PC-9 (cell line): ENCODE data around the gene FCHO2. TPM values are rescaled to one million over a fixed set of nuclear protein-coding genes. Genes with fewer than 3 reads are reported as not detected.

Experiments
- BruUV-seq: library from RNA; stranded (reverse); fragments of 400-500 nt; replicated peaks from 2 replicates; lab custom pipeline; 2021; lab: Mats Ljungman, UMichigan
- CTCF ChIA-PET: fragments of 300-600 bp; sonication (Branson Sonifier 250); formaldehyde crosslinking; loops from one replicate; lab custom pipeline; 2022; ENCODE audit warnings: antibody characterized with exemption; lab: Charles Lee
- POLR2A ChIA-PET: fragments of 300-600 bp; sonication (Branson Sonifier 250); formaldehyde crosslinking; loops from one replicate; lab custom pipeline; 2022; ENCODE audit warnings: antibody characterized with exemption; ENCODE audit not compliant: unreplicated experiment; lab: Charles Lee
- DNase-seq, 2 experiments: peaks; one replicate each; pipeline versions ENCODE4 v3.0.0 to v3.0.0-alpha.2; 2015 to 2022; ENCODE audit warnings: mixed read lengths in 1 of 2
- H2AFZ ChIP-seq: fragments of 200-600 bp; sonication (generic); 2 replicates; pipeline ENCODE4 v1.8.1; 2017; ENCODE audit warnings: antibody characterized with exemption
- H3F3A ChIP-seq: fragments of 200-600 bp; sonication (generic); 2 replicates; pipeline ENCODE4 v1.8.1; 2017; ENCODE audit warnings: antibody characterized with exemption, mild to moderate bottlenecking, low read depth; ENCODE audit not compliant: insufficient read depth
- H3K27ac ChIP-seq: fragments of 200-600 bp; sonication (generic); 2 replicates; pipeline ENCODE4 v1.6.1; 2016; ENCODE audit warnings: mixed run types
- H3K27me3 ChIP-seq: fragments of 200-600 bp; sonication (generic); 2 replicates; pipeline ENCODE4 v1.6.1; 2016; ENCODE audit warnings: low read depth, mixed run types; ENCODE audit not compliant: insufficient read depth
- H3K36me3 ChIP-seq: fragments of 200-600 bp; sonication (generic); 2 replicates; pipeline ENCODE4 v1.6.1; 2016; ENCODE audit warnings: low read depth, mixed run types
- H3K4me1 ChIP-seq: fragments of 200-600 bp; sonication (generic); replicated peaks from 2 replicates; pipeline ENCODE4 v1.6.1; 2016; ENCODE audit warnings: mixed run types; ENCODE audit not compliant: insufficient read depth
- H3K4me2 ChIP-seq: fragments of 200-600 bp; sonication (generic); 2 replicates; pipeline ENCODE4 v1.6.1; 2017; ENCODE audit warnings: mixed run types
- H3K4me3 ChIP-seq: fragments of 200-600 bp; sonication (generic); 2 replicates; pipeline ENCODE4 v1.6.1; 2016; ENCODE audit warnings: mixed run types
- H3K79me2 ChIP-seq: fragments of 200-600 bp; sonication (generic); 2 replicates; pipeline ENCODE4 v1.6.1; 2017; ENCODE audit warnings: low read depth, mixed run types
- H3K9me2 ChIP-seq: fragments of 200-600 bp; sonication (generic); 2 replicates; pipeline ENCODE4 v1.8.1; 2017; ENCODE audit warnings: mild to moderate bottlenecking; ENCODE audit not compliant: insufficient read depth
- H3K9me3 ChIP-seq: fragments of 200-600 bp; sonication (generic); 2 replicates; pipeline ENCODE4 v1.8.1; 2016; ENCODE audit warnings: low read depth; ENCODE audit not compliant: insufficient read depth
- H4K20me1 ChIP-seq: fragments of 200-600 bp; sonication (generic); 2 replicates; pipeline ENCODE4 v1.8.1; 2017; ENCODE audit not compliant: insufficient read depth
- CTCF ChIP-seq: fragments of 200-600 bp; sonication (generic); conservative IDR thresholded peaks from 2 replicates; pipeline ENCODE4 v1.6.1; 2017; ENCODE audit warnings: mixed run types, antibody characterized with exemption, mild to moderate bottlenecking, moderate library complexity
- EZH2 ChIP-seq: fragments of 200-600 bp; sonication (generic); IDR thresholded peaks from 2 replicates; pipeline ENCODE4 v1.8.0; 2017; ENCODE audit warnings: antibody characterized with exemption, low read depth
- intact Hi-C: fragments of 100-400 bp; cut with micrococcal nuclease; formaldehyde crosslinking; loops from one replicate; pipeline ENCODE4 v1.10.0; 2022; ENCODE audit not compliant: unreplicated experiment
- total RNA-seq: library from RNA; stranded (reverse); gene quantifications from 2 replicates; pipeline ENCODE4 v1.2.3, GENCODE V29; 2021

FCHO2 gene
- total RNA-seq, 1 experiment from 2014 or later, result 26.1 TPM

GRCh38 chr5:73061593-73061992 lies 105.8 kb downstream of the FCHO2 start:
- H3K4me3 ChIP-seq, result no peak overlapping the region
- no peaks in the 10 kb centered on the region for H3K4me1 ChIP-seq
- no peak overlapping the region for H2AFZ ChIP-seq
- no peaks in the 10 kb centered on the region for H3K36me3 ChIP-seq
- BruUV-seq, result no TSS peak
- ChIA-PET CTCF (no interaction called here), POLR2A (no interaction called here)
- H3F3A ChIP-seq, result no peaks in the 10 kb centered on the region
- no peaks in the 10 kb centered on the region for H4K20me1 ChIP-seq
- H3K27ac ChIP-seq, result no peak overlapping the region
- intact Hi-C loops, result no loop called here
- H3K79me2 ChIP-seq, result no peaks in the 10 kb centered on the region
- no peak for TF ChIP-seq CTCF
- TF ChIP-seq EZH2, result no peak
- H3K4me2 ChIP-seq, result no peak overlapping the region
- no peaks in the 10 kb centered on the region for H3K27me3 ChIP-seq
- no peaks in the 10 kb centered on the region for H3K9me2 ChIP-seq
- no peak for DNase-seq
- H3K9me3 ChIP-seq, result no peaks in the 10 kb centered on the region

- no peak for TF ChIP-seq CTCF
- no peak for TF ChIP-seq EZH2
- Histone ChIP-seq H3K27ac (no peak overlapping the region), H3F3A (no peaks in the 10 kb centered on the region), H3K9me2 (no peaks in the 10 kb centered on the region), H3K9me3 (no peaks in the 10 kb centered on the region), H3K4me3 (no peak overlapping the region), H3K4me1 (no peaks in the 10 kb centered on the region), H3K4me2 (no peak overlapping the region), H2AFZ (no peak overlapping the region), H3K27me3 (no peaks in the 10 kb centered on the region), H3K79me2 (no peaks in the 10 kb centered on the region), H3K36me3 (0 out of 2 replicates have a peak, but pooled peaks cover 5% of the 10 kb centered on the region), H4K20me1 (no peaks in the 10 kb centered on the region)
- CTCF ChIA-PET, result interaction anchor here (0.6 kb wide), 1 partner anchor 21 kb away, joined by 5 read pairs; no protein-coding TSS in a partner anchor
- DNase-seq, result no peak
- intact Hi-C loops, result no loop called here
- no TSS peak for BruUV-seq
- POLR2A ChIA-PET, result interaction anchor here (0.6 kb wide), 1 partner anchor 48 kb away, joined by 3 read pairs; no protein-coding TSS in a partner anchor
These were observed 110.6 kb downstream of the FCHO2 start for GRCh38 chr5:73066466-73066865.

GRCh38 chr5:73067213-73067612 lies 111.4 kb downstream of the FCHO2 start:
- Histone ChIP-seq H3K4me3 (no peak overlapping the region), H3F3A (no peaks in the 10 kb centered on the region), H4K20me1 (no peaks in the 10 kb centered on the region), H2AFZ (no peak overlapping the region), H3K9me3 (no peaks in the 10 kb centered on the region), H3K9me2 (no peaks in the 10 kb centered on the region), H3K27me3 (no peaks in the 10 kb centered on the region), H3K4me2 (no peak overlapping the region), H3K36me3 (0 out of 2 replicates have a peak, but pooled peaks cover 5% of the 10 kb centered on the region), H3K79me2 (no peaks in the 10 kb centered on the region), H3K4me1 (no peaks in the 10 kb centered on the region), H3K27ac (no peak overlapping the region)
- intact Hi-C loops, result no loop called here
- ChIA-PET CTCF (no interaction called here), POLR2A (interaction anchor here (0.6 kb wide), 1 partner anchor 49 kb away, joined by 3 read pairs; no protein-coding TSS in a partner anchor)
- TF ChIP-seq EZH2 (no peak), CTCF (no peak)
- no peak for DNase-seq
- BruUV-seq, result no TSS peak
